Uterus (tissue), 4 donors: ENCODE results near the gene TSGA10. TPM values are rescaled to one million over a fixed set of nuclear protein-coding genes. Genes with fewer than 3 reads are reported as not detected.
"Not testable (repeated sequence)": the region's sequence is repeated elsewhere in the genome, so short reads cannot be mapped to it uniquely, and the experiment has no call there.

Source experiments
- DNase-seq, 2 donors: peaks; one replicate each; pipeline ENCODE4 v3.0.0-alpha.2; 2019 to 2020
- H3K27ac ChIP-seq, 2 donors: fragments of 200-600 bp; sonication (generic); 1 replicate in 1 of 2; 2 replicates in 1 of 2; pipeline ENCODE4 v1.5.1; 2016 to 2018
- H3K27me3 ChIP-seq, 2 donors: fragments of 200-600 bp; sonication (generic); one replicate each; pipeline ENCODE4 v1.5.1; 2018 to 2019; ENCODE audit warnings: control low read depth in 1 of 2
- H3K36me3 ChIP-seq, 2 donors: fragments of 200-600 bp; sonication (generic); one replicate each; pipeline ENCODE4 v1.5.1; 2019; ENCODE audit warnings: control low read depth in 1 of 2
- H3K4me1 ChIP-seq, 2 donors: fragments of 200-600 bp; sonication (generic); one replicate each; pipeline ENCODE4 v1.5.1; 2018 to 2019; ENCODE audit warnings: control low read depth in 1 of 2
- H3K4me3 ChIP-seq, 2 donors: fragments of 200-600 bp; sonication (generic); 1 replicate in 1 of 2; 2 replicates in 1 of 2; pipeline ENCODE4 v1.5.1; 2018 to 2019; ENCODE audit warnings: mild to moderate bottlenecking in 1 of 2
- H3K9me3 ChIP-seq, 2 donors: fragments of 200-600 bp; sonication (generic); one replicate each; pipeline ENCODE4 v1.5.1; 2019; ENCODE audit warnings: control low read depth in 1 of 2
- CTCF ChIP-seq, 4 experiments: fragments of 200-600 bp in 2 of 4; fragments of 450-650 bp in 2 of 4; sonication (generic) in 2 of 4; IDR thresholded peaks; one replicate each; pipeline ENCODE4 v1.5.1; 2016 to 2019; ENCODE audit warnings: antibody characterized with exemption in 4 of 4, mild to moderate bottlenecking in 2 of 4, moderate library complexity in 1 of 4
- POLR2A ChIP-seq, 2 donors: fragments of 450-650 bp; IDR thresholded peaks; one replicate each; pipeline ENCODE4 v1.6.1; 2016; ENCODE audit warnings: antibody characterized with exemption in 2 of 2, mild to moderate bottlenecking in 1 of 2, moderate library complexity in 1 of 2
- intact Hi-C: fragments of 100-400 bp; cut with DNase I; formaldehyde crosslinking; loops from one replicate; pipeline ENCODE4 v1.15.1; 2023; ENCODE audit warnings: low total_unique reads
- total RNA-seq, 4 donors: library from RNA; depleted of rRNA in 3 of 4; stranded (reverse); fragments of >200 nt in 3 of 4; gene quantifications; one replicate each; pipeline versions ENCODE4 v1.1.0 to v1.2.4, GENCODE V29; 2014 to 2023
- donor health status: DM: yes; HTN: yes; CAD: no.

Gene TSGA10
- total RNA-seq, 4 donors from 2014 or later, result 5.9 to 22.5 (median 16.2) TPM

DNA sequence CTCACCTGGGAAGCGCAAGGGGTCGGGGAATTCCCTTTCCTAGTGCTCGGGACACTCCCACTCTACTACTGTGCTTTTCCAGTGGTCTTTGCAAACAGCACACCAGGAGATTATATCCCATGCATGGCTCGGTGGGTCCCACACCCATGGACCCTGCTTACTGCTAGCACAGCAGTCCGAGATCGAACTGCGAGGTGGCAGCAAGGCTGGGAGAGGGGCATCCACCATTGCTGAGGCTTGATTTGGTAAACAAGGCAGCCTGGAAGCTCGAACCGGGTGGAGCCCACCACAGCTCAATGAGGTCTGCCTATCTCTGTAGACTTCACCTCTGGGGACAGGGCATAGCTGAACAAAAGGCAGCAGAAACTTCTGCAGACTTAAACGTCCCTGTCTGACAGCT lies 154.0 kb downstream of the TSGA10 start:
- Histone ChIP-seq H3K4me3 (no peak overlapping the region), H3K27me3 (no peaks in the 10 kb centered on the region), H3K9me3 (no peaks in the 10 kb centered on the region), H3K36me3 (no peaks in the 10 kb centered on the region), H3K4me1 (no peaks in the 10 kb centered on the region), H3K27ac (no peak overlapping the region)
- TF ChIP-seq POLR2A (IDR thresholded peaks at IDR 0.05) (no peak), CTCF (IDR thresholded peaks at IDR 0.05) (no peak)
- intact Hi-C loops, result no loop called here
- DNase-seq, result no peak

DNA sequence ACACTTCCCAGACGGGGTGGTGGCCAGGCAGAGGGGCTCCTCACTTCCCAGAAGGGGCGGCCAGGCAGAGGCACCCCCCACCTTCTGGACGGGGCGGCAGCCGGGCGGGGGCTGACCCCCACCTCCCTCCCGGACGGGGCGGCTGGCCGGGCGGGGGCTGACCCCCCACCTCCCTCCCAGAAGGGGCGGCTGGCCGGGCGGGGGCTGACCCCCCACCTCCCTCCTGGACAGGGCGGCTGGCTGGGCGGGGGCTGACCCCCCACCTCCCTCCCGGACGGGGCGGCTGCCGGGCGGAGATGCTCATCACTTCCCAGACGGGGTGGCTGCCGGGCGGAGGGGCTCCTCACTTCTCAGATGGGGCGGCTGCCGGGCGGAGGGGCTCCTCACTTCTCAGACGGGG lies 166.0 kb downstream of the TSGA10 start:
- H3K36me3 ChIP-seq, H3K27ac ChIP-seq, intact Hi-C loops, H3K9me3 ChIP-seq, H3K4me1 ChIP-seq, DNase-seq, H3K27me3 ChIP-seq, H3K4me3 ChIP-seq: not testable (repeated sequence)

DNA sequence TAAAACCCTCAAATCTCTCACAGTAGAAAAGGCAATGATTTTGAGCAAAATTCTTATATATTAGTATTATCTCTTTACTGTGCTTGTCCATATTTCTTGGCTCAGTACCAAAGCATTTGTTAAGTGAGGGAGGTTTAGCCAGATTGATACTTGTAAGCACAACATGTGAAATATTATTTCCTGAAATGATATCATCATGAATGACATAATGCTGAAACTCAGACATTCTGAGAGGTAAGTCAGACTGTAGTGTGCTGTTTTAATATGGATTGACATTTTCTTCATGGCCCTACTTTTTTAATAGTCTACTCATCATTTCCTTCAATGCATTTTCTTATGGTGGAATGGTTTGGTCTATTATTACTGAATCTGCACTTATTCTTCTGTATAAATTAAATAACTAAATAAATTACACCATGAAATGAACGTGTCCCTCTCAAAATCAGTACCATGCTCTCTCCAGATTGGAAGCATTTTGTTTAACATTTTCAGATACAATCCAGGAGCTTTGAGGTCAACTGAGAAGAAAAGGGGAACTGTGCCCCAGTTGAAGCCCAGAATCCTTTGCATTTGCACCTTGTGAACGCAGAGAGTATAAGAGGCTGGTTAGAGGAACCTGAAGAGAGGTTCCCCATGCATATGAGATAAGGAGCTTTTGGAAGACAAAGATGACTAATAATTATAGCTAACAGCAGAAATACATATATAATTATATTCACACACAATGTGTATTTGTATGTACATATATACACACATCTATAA lies 168.7 kb downstream of the TSGA10 start:
- TF ChIP-seq CTCF (IDR thresholded peaks at IDR 0.05), result no peak
- TF ChIP-seq POLR2A (IDR thresholded peaks at IDR 0.05), result no peak
- Histone ChIP-seq H3K27me3 (no peaks in the 10 kb centered on the region), H3K27ac (no peak overlapping the region), H3K4me3 (no peak overlapping the region), H3K9me3 (no peaks in the 10 kb centered on the region), H3K36me3 (no peaks in the 10 kb centered on the region), H3K4me1 (no peaks in the 10 kb centered on the region)
- no peak for DNase-seq
- intact Hi-C loops, result no loop called here

GRCh38 chr2:98975611-98976010 lies 179.1 kb downstream of the TSGA10 start:
- no peak for DNase-seq
- Histone ChIP-seq H3K36me3 (no peaks in the 10 kb centered on the region), H3K9me3 (no peaks in the 10 kb centered on the region), H3K27ac (no peak overlapping the region), H3K4me1 (no peaks in the 10 kb centered on the region), H3K4me3 (no peak overlapping the region), H3K27me3 (no peaks in the 10 kb centered on the region)
- intact Hi-C loops, result no loop called here
- TF ChIP-seq CTCF (IDR thresholded peaks at IDR 0.05), result no peak
- no peak for TF ChIP-seq POLR2A (IDR thresholded peaks at IDR 0.05)

- H3K9me3 ChIP-seq, result peaks cover 0 to 6% of the 10 kb centered on the region in 2 donors
- intact Hi-C loops, result no loop called here
- DNase-seq, result no peak
- no peak for TF ChIP-seq POLR2A (IDR thresholded peaks at IDR 0.05)
- no peak for TF ChIP-seq CTCF (IDR thresholded peaks at IDR 0.05)
- H3K4me3 ChIP-seq, result no peak overlapping the region
- no peaks in the 10 kb centered on the region for H3K27me3 ChIP-seq
- H3K4me1 ChIP-seq, result no peaks in the 10 kb centered on the region
- no peaks in the 10 kb centered on the region for H3K36me3 ChIP-seq
- H3K27ac ChIP-seq, result no peak overlapping the region
Observed at GRCh38 chr2:98972582-98973167, 182.1 kb downstream of the TSGA10 start.
